Kidney (tissue), 14 donors: Measurements from ENCODE around the gene CYP3A5. TPM values are rescaled to one million over a fixed set of nuclear protein-coding genes. Genes with fewer than 3 reads are reported as not detected.

ENCODE experiments used
- DNase-seq, 5 donors: peaks; one replicate each; pipeline ENCODE4 v3.0.0-alpha.2; 2013 to 2020
- FAIRE-seq: peaks from 2 replicates; lab custom pipeline; 2012; peaks lifted over from hg19 to GRCh38; lab: Jason Lieb, UNC
- H3K27ac ChIP-seq, 2 donors: one replicate each; pipeline ENCODE4 v1.7.0; 2013; ENCODE audit warnings: low read depth in 2 of 2, low read length in 2 of 2, inconsistent platforms in 1 of 2
- H3K27me3 ChIP-seq: one replicate; pipeline ENCODE4 v1.7.1; 2013; ENCODE audit warnings: low read length, inconsistent platforms; ENCODE audit not compliant: control insufficient read depth, insufficient read depth
- H3K36me3 ChIP-seq, 3 donors: one replicate each; pipeline versions ENCODE4 v1.7.0 to v1.7.1; 2013; ENCODE audit warnings: low read length in 3 of 3, control low read depth in 1 of 3, inconsistent platforms in 1 of 3; ENCODE audit not compliant: insufficient read depth in 3 of 3, control insufficient read depth in 2 of 3
- H3K4me1 ChIP-seq, 3 donors: one replicate each; pipeline versions ENCODE4 v1.7.0 to v1.7.1; 2013; ENCODE audit warnings: low read length in 3 of 3, inconsistent platforms in 1 of 3, low read depth in 1 of 3; ENCODE audit not compliant: control insufficient read depth in 2 of 3, insufficient read depth in 2 of 3
- H3K4me3 ChIP-seq, 3 donors: one replicate each; pipeline versions ENCODE4 v1.7.0 to v1.8.1; 2013; ENCODE audit warnings: low read length in 3 of 3, control low read depth in 1 of 3, inconsistent platforms in 1 of 3
- H3K9ac ChIP-seq, 3 donors: one replicate each; pipeline versions ENCODE4 v1.7.0 to v1.7.1; 2013; ENCODE audit warnings: low read length in 3 of 3, control low read depth in 1 of 3, inconsistent platforms in 1 of 3
- H3K9me3 ChIP-seq, 3 donors: one replicate each; pipeline versions ENCODE4 v1.7.0 to v1.7.1; 2013; ENCODE audit warnings: low read length in 3 of 3, control low read depth in 1 of 3, inconsistent platforms in 1 of 3; ENCODE audit not compliant: control insufficient read depth in 2 of 3, insufficient read depth in 1 of 3
- CTCF ChIP-seq: IDR thresholded peaks from 3 replicates; pipeline ENCODE4 v1.5.1; 2012; ENCODE audit warnings: mild to moderate bottlenecking, moderate library complexity, borderline replicate concordance; ENCODE audit not compliant: insufficient read depth; ENCODE audit errors: extremely low read depth
- intact Hi-C: fragments of 100-400 bp; cut with DNase I; formaldehyde crosslinking; loops from one replicate; pipeline ENCODE4 v1.11.1; 2022
- polyA plus RNA-seq: library from polyadenylated mRNA; stranded (reverse); fragments of 350-450 nt; fragmentation: Illumina TruSeq; extraction: RNeasy Lipid Tissue Mini Kit (QIAGEN cat#74804); gene quantifications from one replicate; pipeline ENCODE4 v1.2.3, GENCODE V29; 2014; ENCODE audit warnings: low read depth, low replicate concordance; ENCODE audit not compliant: insufficient read depth
- total RNA-seq: library from RNA; stranded (reverse); fragmentation: NEBNext Ultra II Directional; extraction: Animal tissue kit (Norgen Biotek cat#: 25700); gene quantifications from one replicate; pipeline ENCODE4 v1.2.1, GENCODE V29; 2021
- donor health status: control.
- donor health status: control.
- donor health status: control.
- donor health status: control.
- donor health status: control.
- donor health status: DM: yes; HTN: yes; CAD: no.
- donor health status: Normal renal cell carcinoma (clear cell type).

CYP3A5 gene
- total and polyA plus RNA-seq, 2 donors from 2014 or later, result 7.6 to 13.5 TPM

GRCh38 chr7:99644431-99644830, 35.4 kb downstream of the CYP3A5 start:
- Histone ChIP-seq H3K4me1 (no peaks in the 10 kb centered on the region), H3K27me3 (no peaks in the 10 kb centered on the region), H3K9ac (no peak overlapping the region), H3K9me3 (no peaks in the 10 kb centered on the region), H3K27ac (no peak overlapping the region), H3K36me3 (peaks cover 0 to 6% (median 0%) of the 10 kb centered on the region in 3 donors), H3K4me3 (no peak overlapping the region)
- TF ChIP-seq CTCF, result no peak
- intact Hi-C loops, result no loop called here
- FAIRE-seq, result no peak
- no peak for DNase-seq

- intact Hi-C loops, result no loop called here
- H3K27ac ChIP-seq, result no peak overlapping the region
- no peaks in the 10 kb centered on the region for H3K27me3 ChIP-seq
- no peak for TF ChIP-seq CTCF
- DNase-seq (no peak), FAIRE-seq (no peak)
- peaks cover 0 to 6% (median 0%) of the 10 kb centered on the region in 3 donors for H3K36me3 ChIP-seq
- H3K9me3 ChIP-seq, result no peaks in the 10 kb centered on the region
- H3K4me3 ChIP-seq, result no peak overlapping the region
- no peaks in the 10 kb centered on the region for H3K4me1 ChIP-seq
- H3K9ac ChIP-seq, result no peak overlapping the region
Observed at GRCh38 chr7:99643464-99643863, 36.3 kb downstream of the CYP3A5 start.

- H3K36me3 ChIP-seq, result peaks cover 0 to 8% (median 0%) of the 10 kb centered on the region in 3 donors
- H3K27ac ChIP-seq, result no peak overlapping the region
- no peak for DNase-seq
- FAIRE-seq, result no peak
- no peaks in the 10 kb centered on the region for H3K9me3 ChIP-seq
- H3K27me3 ChIP-seq, result no peaks in the 10 kb centered on the region
- intact Hi-C loops, result no loop called here
- no peaks in the 10 kb centered on the region for H3K4me1 ChIP-seq
- TF ChIP-seq CTCF, result no peak
- H3K4me3 ChIP-seq, result no peak overlapping the region
- no peak overlapping the region for H3K9ac ChIP-seq
Observed at GRCh38 chr7:99642027-99642426, 37.8 kb downstream of the CYP3A5 start.

GRCh38 chr7:99639267-99639666, 40.5 kb downstream of the CYP3A5 start:
- Histone ChIP-seq H3K4me1 (no peaks in the 10 kb centered on the region), H3K4me3 (no peak overlapping the region), H3K36me3 (peaks cover 0 to 8% (median 0%) of the 10 kb centered on the region in 3 donors), H3K27me3 (no peaks in the 10 kb centered on the region), H3K9ac (no peak overlapping the region), H3K27ac (no peak overlapping the region), H3K9me3 (no peaks in the 10 kb centered on the region)
- no peak for TF ChIP-seq CTCF
- DNase-seq (no peak), FAIRE-seq (no peak)
- intact Hi-C loops, result no loop called here
